ENCODE results near the gene CXCR3. TPM values are rescaled to one million over a fixed set of nuclear protein-coding genes. Genes with fewer than 3 reads are reported as not detected.
"Not testable (repeated sequence)": the region's sequence is repeated elsewhere in the genome, so short reads cannot be mapped to it uniquely, and the experiment has no call there.

CXCR3 gene
- total and polyA plus RNA-seq, 2 of the 13 experiments (the other 11 are each of a cell fraction or from before 2014, with no cell fraction given), result 0.18 TPM; not detected in 1

- ATAC-seq (no peak), FAIRE-seq (no peak), DNase-seq (ENCODE audit: low spot score) (no peak)
- ChIA-PET POLR2A (no interaction called here), CTCF (ENCODE audit: low intra/inter-chr PET ratio, low total read pairs) (no interaction called here)
- H3K9me3 ChIP-seq (ENCODE audit: low read length), result no peaks in the 10 kb centered on the region
- H3K36me3 ChIP-seq (replicated peaks in 1 of 2; ENCODE audit: control insufficient read depth in 1 of 2, insufficient read depth in 2 of 2, low read length in 2 of 2), result peaks cover 1 to 11% of the 10 kb centered on the region in 2 experiments; a peak in 2 of 5 replicates
- H3K27ac ChIP-seq (ENCODE audit: extremely low read length, insufficient read depth, low read length), result no peak overlapping the region
- in situ Hi-C loops (cut with HindIII; ENCODE audit: extremely low pct_ligation_motif_present, low pct_unique_long_range_greater_than_20kb) (no loop called here), intact Hi-C loops (cut with micrococcal nuclease; ENCODE audit: unreplicated experiment) (loop anchor here (5.0 kb wide), 1 partner anchor 79 kb away; no protein-coding TSS in a partner anchor)
- no peak overlapping the region for H2AFZ ChIP-seq (ENCODE audit: low read length)
- BruUV-seq (replicated peaks), result no TSS peak
- H3K4me1 ChIP-seq (ENCODE audit: insufficient read depth, low read length), result no peaks in the 10 kb centered on the region
- H3K79me2 ChIP-seq (ENCODE audit: insufficient read depth, low read length), result no peaks in the 10 kb centered on the region
- H3K4me2 ChIP-seq (ENCODE audit: low read depth, low read length), result no peak overlapping the region
- H3K27me3 ChIP-seq (ENCODE audit: control insufficient read depth in 1 of 2, insufficient read depth in 2 of 2, low read length in 2 of 2), result no peaks in the 10 kb centered on the region
- H3K4me3 ChIP-seq (replicated peaks in 1 of 3; ENCODE audit: insufficient read depth in 1 of 3, low read depth in 2 of 3, low read length in 3 of 3), result no peak overlapping the region
- no peak for TF ChIP-seq TFAP4 (IDR thresholded peaks at IDR 0.05; ENCODE audit: borderline replicate concordance, low read depth)
- peak; percentile 82 for TF ChIP-seq MAFF (IDR thresholded peaks at IDR 0.05; ENCODE audit: low read depth, low read length)
- peak; percentile 72 to 87 for TF ChIP-seq MAFK (conservative IDR thresholded peaks at IDR 0.05 in 1 of 2, IDR thresholded peaks at IDR 0.05 in 1 of 2; ENCODE audit: low read length in 2 of 2)
- no peak for TF ChIP-seq SOX13 (IDR thresholded peaks at IDR 0.05)
- TF ChIP-seq SOX13 (CRISPR knock-in tag; conservative IDR thresholded peaks at IDR 0.05 in 1 of 2, IDR thresholded peaks at IDR 0.05 in 1 of 2), result no peak
- H3K9ac ChIP-seq (ENCODE audit: insufficient read depth, low read depth, low read length), result no peak overlapping the region
- no peaks in the 10 kb centered on the region for H4K20me1 ChIP-seq (ENCODE audit: insufficient read depth, low read length)
- WGBS (ENCODE audit: low lambda C conversion rate), result 100% methylated on average over 2 of the region's 2 CpGs
Observed at GRCh38 chrX:71573590-71573989, 44.7 kb downstream of the CXCR3 start.

DNA sequence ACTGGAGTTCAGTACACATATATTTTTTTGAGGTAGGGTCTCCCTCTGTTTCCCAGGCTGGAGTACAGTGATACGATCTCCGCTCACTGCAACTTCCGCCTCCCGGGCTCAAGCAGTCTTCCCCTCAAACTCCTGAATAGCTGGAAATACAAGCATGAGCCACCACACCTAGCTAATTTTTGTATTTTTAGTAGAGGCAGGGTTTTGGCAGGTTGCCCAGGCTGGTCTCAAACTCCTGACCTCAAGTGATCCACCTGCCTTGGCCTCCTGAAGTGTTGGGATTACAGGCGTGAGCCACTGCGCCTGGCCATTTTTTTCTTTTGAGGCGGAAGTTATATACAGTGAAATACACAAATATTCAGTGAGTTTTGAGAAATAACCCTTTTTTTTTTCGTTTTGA lies 46.9 kb downstream of the CXCR3 start:
- H3K27ac ChIP-seq (ENCODE audit: extremely low read length, insufficient read depth, low read length); H3K79me2 ChIP-seq (ENCODE audit: insufficient read depth, low read length); in situ Hi-C loops (cut with HindIII; ENCODE audit: extremely low pct_ligation_motif_present, low pct_unique_long_range_greater_than_20kb); H3K4me2 ChIP-seq (ENCODE audit: low read depth, low read length); H2AFZ ChIP-seq (ENCODE audit: low read length); H3K27me3 ChIP-seq (ENCODE audit: control insufficient read depth in 1 of 2, insufficient read depth in 2 of 2, low read length in 2 of 2); H3K9me3 ChIP-seq (ENCODE audit: low read length); DNase-seq (ENCODE audit: low spot score); CTCF ChIA-PET (ENCODE audit: low intra/inter-chr PET ratio, low total read pairs); H3K4me3 ChIP-seq (replicated peaks in 1 of 3; ENCODE audit: insufficient read depth in 1 of 3, low read depth in 2 of 3, low read length in 3 of 3); ATAC-seq; BruUV-seq (replicated peaks); POLR2A ChIA-PET; H3K4me1 ChIP-seq (ENCODE audit: insufficient read depth, low read length); FAIRE-seq; H4K20me1 ChIP-seq (ENCODE audit: insufficient read depth, low read length); H3K9ac ChIP-seq (ENCODE audit: insufficient read depth, low read depth, low read length): not testable (repeated sequence)
- WGBS (ENCODE audit: low lambda C conversion rate), result 95% methylated on average over 8 of the region's 8 CpGs
- peaks cover 4 to 27% of the 10 kb centered on the region in 2 experiments; a peak in 4 of 5 replicates for H3K36me3 ChIP-seq (replicated peaks in 1 of 2; ENCODE audit: control insufficient read depth in 1 of 2, insufficient read depth in 2 of 2, low read length in 2 of 2)
- intact Hi-C loops (cut with micrococcal nuclease; ENCODE audit: unreplicated experiment), result loop anchor here (5.0 kb wide), 1 partner anchor 81 kb away; no protein-coding TSS in a partner anchor

Other genes with a start within 250 kb of the CXCR3 start
- 52.5 and 71.7 TPM in 2 replicates for gene OGT, start 85.4 kb downstream of the CXCR3 start, total RNA-seq (2016; rRNA removed; fragmentation: Illumina TruSeq; extraction: Trizol)
- 463 and 485 TPM in 2 replicates for gene OGT, start 85.4 kb downstream of the CXCR3 start, polyA plus RNA-seq (2011; rRNA removed)
- gene GCNA, start 40.1 kb downstream of the CXCR3 start, total RNA-seq (2016; rRNA removed; fragmentation: Illumina TruSeq; extraction: Trizol), result 0.17 and 0.66 TPM in 2 replicates
- gene GCNA, start 40.1 kb downstream of the CXCR3 start, polyA plus RNA-seq (2011; rRNA removed), result 0.38 and 0.44 TPM in 2 replicates
- not detected in 2 replicates for gene CXorf49, start 99.8 kb upstream of the CXCR3 start, total RNA-seq (2016; rRNA removed; fragmentation: Illumina TruSeq; extraction: Trizol)
- not detected in 2 replicates for gene CXorf49, start 99.8 kb upstream of the CXCR3 start, polyA plus RNA-seq (2011; rRNA removed)
- gene CXorf49B, start 144.8 kb upstream of the CXCR3 start, total RNA-seq (2016; rRNA removed; fragmentation: Illumina TruSeq; extraction: Trizol), result not detected in 2 replicates
- gene CXorf49B, start 144.8 kb upstream of the CXCR3 start, polyA plus RNA-seq (2011; rRNA removed), result not detected in 2 replicates

All from HepG2 (cell line).